ENCODE data around the gene INSRR. TPM values are rescaled to one million over a fixed set of nuclear protein-coding genes. Genes with fewer than 3 reads are reported as not detected.

Gene INSRR
- total RNA-seq, 4 donors from 2014 or later: not detected

DNA sequence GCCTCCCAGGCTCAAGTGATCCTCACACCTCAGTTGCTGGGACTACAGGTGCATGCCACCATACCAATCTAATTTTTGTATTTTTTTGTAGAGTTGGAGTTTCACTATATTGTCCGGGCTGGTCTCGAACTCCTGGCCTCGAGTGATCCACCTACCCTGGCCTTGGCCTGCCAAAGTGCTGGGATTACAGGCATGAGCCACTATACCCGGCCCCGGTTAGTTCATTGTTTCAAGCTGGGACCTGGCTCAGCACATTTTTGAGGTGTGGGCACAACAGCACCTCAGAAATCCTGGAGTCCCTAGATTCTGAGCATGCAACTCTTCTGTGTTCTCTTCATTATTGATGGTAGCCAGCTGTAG lies 63.6 kb downstream of the INSRR start:
- intact Hi-C loops (cut with DNase I): no loop called here
- Histone ChIP-seq H3K27me3 (no peaks in the 10 kb centered on the region), H3K9me3 (no peaks in the 10 kb centered on the region), H3K27ac (replicated peaks in 1 of 4) (no peak overlapping the region), H3K36me3 (peaks cover 62 to 100% (median 97%) of the 10 kb centered on the region in 4 donors), H3K4me3 (no peak overlapping the region), H3K4me1 (no peaks in the 10 kb centered on the region)
- no peak for DNase-seq (ENCODE audit: extremely low spot score)
- 93% methylated on average over 5 of the region's 5 CpGs for WGBS
- no peak for TF ChIP-seq POLR2AphosphoS5 (IDR thresholded peaks at IDR 0.05)
- no peak for TF ChIP-seq EP300 (IDR thresholded peaks at IDR 0.05)
- TF ChIP-seq, protein P1, sequence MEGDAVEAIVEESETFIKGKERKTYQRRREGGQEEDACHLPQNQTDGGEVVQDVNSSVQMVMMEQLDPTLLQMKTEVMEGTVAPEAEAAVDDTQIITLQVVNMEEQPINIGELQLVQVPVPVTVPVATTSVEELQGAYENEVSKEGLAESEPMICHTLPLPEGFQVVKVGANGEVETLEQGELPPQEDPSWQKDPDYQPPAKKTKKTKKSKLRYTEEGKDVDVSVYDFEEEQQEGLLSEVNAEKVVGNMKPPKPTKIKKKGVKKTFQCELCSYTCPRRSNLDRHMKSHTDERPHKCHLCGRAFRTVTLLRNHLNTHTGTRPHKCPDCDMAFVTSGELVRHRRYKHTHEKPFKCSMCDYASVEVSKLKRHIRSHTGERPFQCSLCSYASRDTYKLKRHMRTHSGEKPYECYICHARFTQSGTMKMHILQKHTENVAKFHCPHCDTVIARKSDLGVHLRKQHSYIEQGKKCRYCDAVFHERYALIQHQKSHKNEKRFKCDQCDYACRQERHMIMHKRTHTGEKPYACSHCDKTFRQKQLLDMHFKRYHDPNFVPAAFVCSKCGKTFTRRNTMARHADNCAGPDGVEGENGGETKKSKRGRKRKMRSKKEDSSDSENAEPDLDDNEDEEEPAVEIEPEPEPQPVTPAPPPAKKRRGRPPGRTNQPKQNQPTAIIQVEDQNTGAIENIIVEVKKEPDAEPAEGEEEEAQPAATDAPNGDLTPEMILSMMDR (IDR thresholded peaks at IDR 0.05): no peak
- no peak for TF ChIP-seq POLR2A (IDR thresholded peaks at IDR 0.05; ENCODE audit: low read depth)

DNA sequence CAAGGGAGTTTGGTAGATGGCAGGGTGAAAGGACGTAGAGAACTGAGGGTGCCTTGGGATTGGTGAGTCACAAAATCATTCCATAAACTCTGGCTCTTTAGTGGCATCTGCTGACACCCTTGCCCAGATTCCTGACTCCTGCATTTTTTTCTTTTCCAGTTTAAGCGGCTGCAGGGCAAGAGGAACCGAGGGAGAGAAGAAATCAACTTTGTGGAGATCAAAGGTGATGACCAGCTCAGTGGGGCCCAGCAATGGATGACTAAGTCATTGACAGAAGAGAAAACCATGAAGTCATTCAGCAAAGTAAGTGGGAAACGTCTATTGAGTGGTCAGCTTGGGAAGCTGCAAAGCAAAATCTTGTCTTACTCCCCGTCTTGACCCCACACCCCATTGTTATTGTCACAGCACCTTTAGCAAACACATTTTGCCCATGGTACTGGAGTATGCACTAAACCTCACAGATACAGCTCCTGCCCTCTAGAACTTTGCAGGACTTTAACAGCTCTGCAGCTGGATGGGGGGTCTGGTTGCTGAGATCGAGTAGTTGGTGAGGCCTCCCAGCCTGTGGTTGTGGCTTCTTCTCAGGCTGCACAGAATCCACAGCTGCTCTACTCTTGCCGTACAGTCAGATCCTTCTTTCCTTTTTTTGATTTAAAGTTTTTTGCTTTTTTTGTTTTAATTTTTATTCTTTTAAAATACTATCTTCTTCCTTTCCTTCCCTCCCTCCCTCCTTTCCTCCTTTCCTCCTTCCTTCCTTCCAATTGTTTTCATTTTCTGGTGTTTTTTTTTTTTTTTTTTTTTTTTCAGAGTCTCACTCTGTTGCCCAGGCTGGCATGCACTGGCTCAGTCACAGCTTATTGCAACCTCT lies 64.2 kb downstream of the INSRR start:
- intact Hi-C loops (cut with DNase I): no loop called here

More for the DNA sequence above, 64.2 kb downstream of the INSRR start:
- Histone ChIP-seq H3K27ac (replicated peaks in 1 of 4) (no peak overlapping the region), H3K36me3 (peaks cover 56 to 100% (median 95%) of the 10 kb centered on the region in 4 donors), H3K4me3 (no peak overlapping the region), H3K4me1 (no peaks in the 10 kb centered on the region), H3K27me3 (no peaks in the 10 kb centered on the region), H3K9me3 (no peaks in the 10 kb centered on the region)
- DNase-seq (ENCODE audit: extremely low spot score): no peak
- 80% methylated on average over 7 of the region's 7 CpGs for WGBS
- TF ChIP-seq, protein P1 (IDR thresholded peaks at IDR 0.05): no peak
- TF ChIP-seq EP300 (IDR thresholded peaks at IDR 0.05) (no peak), POLR2A (IDR thresholded peaks at IDR 0.05; ENCODE audit: low read depth) (no peak), POLR2AphosphoS5 (IDR thresholded peaks at IDR 0.05) (no peak)

Other genes starting within 250 kb of the INSRR start
- 1 to 10 TPM in 3 of 4 donors, under 1 TPM in 1; 0.83 to 5.1 (median 2.2) TPM for gene HAPLN2, start 239.7 kb downstream of the INSRR start, total RNA-seq
- 1 to 10 TPM in 1 of 4 donors, under 1 TPM in 2, not detected in 1; 0.45 to 1.0 (median 0.99) TPM for gene BCAN, start 217.0 kb downstream of the INSRR start, total RNA-seq
- 10 to 100 TPM; 16.6 to 37.4 (median 32.5) TPM for gene NES, start 181.7 kb downstream of the INSRR start, total RNA-seq
- 1 to 10 TPM; 1.2 to 6.4 (median 2.7) TPM for gene CRABP2, start 153.5 kb downstream of the INSRR start, total RNA-seq
- gene METTL25B, start 130.6 kb downstream of the INSRR start, total RNA-seq: 10 to 100 TPM; 16.2 to 32.3 (median 18.0) TPM
- 10 to 100 TPM; 16.2 to 20.0 (median 19.0) TPM for gene ISG20L2, start 130.4 kb downstream of the INSRR start, total RNA-seq
- 10 to 100 TPM; 43.5 to 67.4 (median 62.4) TPM for gene MRPL24, start 118.0 kb downstream of the INSRR start, total RNA-seq
- 100 to 1,000 TPM; 124 to 239 (median 167) TPM for gene HDGF, start 107.4 kb downstream of the INSRR start, total RNA-seq
- gene PRCC, start 91.6 kb downstream of the INSRR start, total RNA-seq: 10 to 100 TPM; 21.2 to 43.6 (median 38.7) TPM
- 1 to 10 TPM in 1 of 4 donors, under 1 TPM in 2, not detected in 1; 0.83 to 2.7 (median 0.84) TPM for gene SH2D2A, start 42.3 kb downstream of the INSRR start, total RNA-seq
- gene NTRK1, start 1.7 kb upstream of the INSRR start, total RNA-seq: 1 to 10 TPM in 3 of 4 donors, under 1 TPM in 1; 0.58 to 2.5 (median 1.8) TPM
- gene PEAR1, start 34.6 kb upstream of the INSRR start, total RNA-seq: 10 to 100 TPM in 2 of 4 donors, 1 to 10 TPM in 2; 6.1 to 13.6 (median 10.9) TPM
- gene LRRC71, start 61.5 kb upstream of the INSRR start, total RNA-seq: not detected
- gene ARHGEF11, start 186.6 kb upstream of the INSRR start, total RNA-seq: 10 to 100 TPM; 36.5 to 54.2 (median 41.2) TPM
- gene ETV3L, start 240.7 kb upstream of the INSRR start, total RNA-seq: not detected

Data from esophagus muscularis mucosa (tissue), 4 donors.